ENCODE measurements around the gene ZMYND8.
"Not testable (repeated sequence)": the region's sequence is repeated elsewhere in the genome, so short reads cannot be mapped to it uniquely, and the experiment has no call there.

ZMYND8 gene

DNA sequence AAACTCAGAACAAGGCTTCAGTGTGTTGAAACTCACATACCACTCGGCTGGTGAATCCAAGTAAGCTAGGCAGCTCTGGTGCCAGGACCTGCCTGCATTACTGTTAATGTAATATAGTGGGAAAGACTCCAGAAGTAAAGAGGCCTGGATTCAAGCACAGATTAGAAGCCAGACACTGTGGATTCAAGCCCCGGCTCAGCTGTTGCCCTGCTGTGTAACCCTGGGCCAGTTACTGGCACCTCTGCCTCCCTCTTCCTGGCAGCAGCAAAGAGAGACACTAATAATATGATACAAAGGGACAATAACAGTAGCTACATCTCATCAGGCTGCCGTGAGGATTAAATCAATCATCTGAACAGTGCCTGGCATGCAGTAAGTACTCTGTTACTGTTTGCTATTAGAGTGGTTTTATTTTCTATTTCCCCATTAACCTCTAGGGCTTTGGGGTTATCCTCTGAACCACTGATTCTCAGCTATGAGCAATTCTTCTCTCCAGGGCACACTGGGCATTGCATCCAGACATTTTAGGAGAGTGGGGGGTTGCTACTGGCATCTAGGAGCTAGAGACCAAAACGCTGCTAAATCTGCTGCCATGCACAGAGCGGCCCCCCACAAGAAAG is 92.9 kb downstream of the ZMYND8 start:
- DNase-seq, result no peak

DNA sequence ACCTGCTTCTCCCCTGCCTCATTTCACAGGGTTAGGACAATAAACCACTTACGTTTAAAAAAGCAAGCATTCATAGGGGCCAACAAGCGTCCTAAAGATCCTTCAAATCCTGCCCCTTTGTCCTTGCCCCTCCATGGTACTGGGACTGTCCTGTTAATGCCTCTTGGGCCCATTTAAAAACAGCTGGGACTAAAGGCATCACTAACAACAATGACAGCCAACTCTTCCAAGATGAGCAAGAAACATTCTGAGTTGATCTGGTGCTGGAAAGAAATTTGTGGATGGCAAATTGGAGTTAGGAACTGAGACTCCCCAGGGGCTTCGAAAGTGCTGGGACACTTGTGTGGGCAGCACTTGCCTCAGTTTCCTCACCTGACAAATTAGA is 93.4 kb downstream of the ZMYND8 start:
- DNase-seq, result no peak

GRCh38 chr20:47262365-47263013 is 94.0 kb downstream of the ZMYND8 start:
- DNase-seq, result no peak

- DNase-seq, result no peak
These were observed 94.5 kb downstream of the ZMYND8 start for GRCh38 chr20:47262008-47262364.

- not testable (repeated sequence) for DNase-seq
These were observed 95.2 kb downstream of the ZMYND8 start for GRCh38 chr20:47261161-47261774.

DNA sequence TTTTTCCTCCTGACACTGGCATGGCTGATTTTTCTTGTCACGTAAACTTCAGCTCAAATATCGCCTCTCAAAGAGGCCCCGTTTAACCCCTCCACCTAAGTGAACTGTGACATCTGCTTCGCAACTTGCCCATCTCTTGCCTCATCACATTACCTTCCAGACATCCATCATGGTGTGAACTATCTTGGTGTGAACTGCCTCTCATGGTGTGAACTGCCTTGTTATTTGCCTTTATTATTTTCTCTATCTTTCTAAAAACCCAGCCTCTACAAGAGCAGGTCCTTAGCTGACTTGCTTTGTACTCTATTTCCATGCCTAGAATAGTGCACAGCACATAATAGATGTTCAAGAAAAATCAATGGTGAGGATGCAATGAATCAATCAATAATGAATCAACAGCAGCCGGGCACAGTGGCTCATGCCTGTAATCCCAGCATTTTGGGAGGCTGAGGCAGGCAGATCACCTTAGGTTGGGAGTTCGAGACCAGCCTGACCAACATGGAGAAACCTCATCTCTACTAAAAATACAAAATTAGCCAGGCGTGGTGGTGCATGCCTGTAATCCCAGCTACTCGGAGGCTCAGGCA is 95.9 kb downstream of the ZMYND8 start:
- DNase-seq, result not testable (repeated sequence)

DNA sequence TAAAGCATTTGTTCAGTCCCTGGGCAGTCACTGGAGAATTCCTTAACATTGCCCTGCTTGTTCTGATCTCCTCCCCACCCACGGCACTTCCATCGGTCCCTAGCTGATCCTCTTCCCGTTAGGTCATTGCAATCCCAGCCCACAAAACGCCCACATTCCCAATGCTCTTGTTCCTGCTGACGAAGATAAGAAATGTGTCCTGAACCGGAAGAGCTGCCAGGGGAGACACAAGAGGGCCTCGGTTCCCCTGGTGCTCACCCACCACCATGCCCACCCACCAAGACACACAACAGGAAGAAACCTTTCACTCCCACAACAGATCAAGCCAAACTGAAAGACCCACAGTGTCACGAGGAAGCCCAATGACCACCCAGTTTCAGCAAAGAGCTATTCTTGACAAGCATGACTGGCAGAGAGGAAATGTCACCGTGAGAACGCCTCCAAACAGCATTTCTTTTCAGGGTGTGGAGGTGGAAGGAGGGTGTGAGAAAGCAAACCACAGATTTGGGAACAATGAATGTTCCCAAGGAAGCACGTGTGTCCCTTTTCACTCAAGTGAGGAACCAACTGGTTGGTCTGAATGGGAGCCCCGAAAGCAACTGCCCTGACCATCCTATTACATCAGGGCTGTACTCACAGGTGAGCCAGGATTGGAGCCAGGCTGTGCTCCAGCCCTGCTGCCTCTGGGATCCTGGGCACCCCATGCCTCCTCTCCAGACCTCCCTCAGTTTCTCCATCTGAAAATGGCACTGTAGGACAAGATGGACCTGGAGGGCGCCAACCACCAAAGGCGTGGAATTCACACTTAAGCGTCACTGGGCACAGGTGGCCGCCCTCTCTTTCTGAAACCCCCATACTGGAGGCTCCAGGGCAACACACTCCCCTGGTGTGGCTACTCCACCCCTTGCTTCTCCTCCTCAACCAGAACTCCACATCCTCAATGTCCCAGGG is 97.5 kb downstream of the ZMYND8 start:
- DNase-seq, result no peak

GRCh38 chr20:47257771-47258170 is 98.7 kb downstream of the ZMYND8 start:
- DNase-seq, result no peak

- no peak for DNase-seq
These were observed 99.2 kb downstream of the ZMYND8 start for GRCh38 chr20:47257256-47257655.

GRCh38 chr20:47256668-47257236 is 99.7 kb downstream of the ZMYND8 start:
- no peak for DNase-seq

GRCh38 chr20:47253872-47254271 is 102.6 kb downstream of the ZMYND8 start:
- no peak for DNase-seq

- no peak for DNase-seq
These were observed 103.6 kb downstream of the ZMYND8 start for GRCh38 chr20:47252879-47253307.

GRCh38 chr20:47251154-47252020 is 105.1 kb downstream of the ZMYND8 start:
- no peak for DNase-seq

DNA sequence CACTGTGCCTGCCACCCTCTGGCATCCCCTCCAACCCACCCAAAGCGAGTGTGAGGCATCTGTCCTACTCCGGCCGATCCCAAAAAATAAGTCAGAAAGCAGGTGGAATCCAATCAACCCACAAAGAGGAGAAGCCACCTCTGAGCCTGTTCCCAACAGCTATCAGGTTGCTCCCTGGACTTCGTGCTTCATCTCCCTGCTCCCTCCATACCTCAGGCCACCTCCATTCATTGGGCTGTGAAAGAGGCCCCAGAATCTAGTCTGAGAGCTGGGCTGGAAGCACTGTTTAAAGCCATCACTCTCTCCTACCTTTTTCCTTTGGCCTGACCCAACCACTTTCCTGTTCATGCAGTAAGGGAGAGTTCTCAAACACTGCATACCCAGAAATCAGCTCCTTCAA is 106.1 kb downstream of the ZMYND8 start:
- DNase-seq, result no peak

DNA sequence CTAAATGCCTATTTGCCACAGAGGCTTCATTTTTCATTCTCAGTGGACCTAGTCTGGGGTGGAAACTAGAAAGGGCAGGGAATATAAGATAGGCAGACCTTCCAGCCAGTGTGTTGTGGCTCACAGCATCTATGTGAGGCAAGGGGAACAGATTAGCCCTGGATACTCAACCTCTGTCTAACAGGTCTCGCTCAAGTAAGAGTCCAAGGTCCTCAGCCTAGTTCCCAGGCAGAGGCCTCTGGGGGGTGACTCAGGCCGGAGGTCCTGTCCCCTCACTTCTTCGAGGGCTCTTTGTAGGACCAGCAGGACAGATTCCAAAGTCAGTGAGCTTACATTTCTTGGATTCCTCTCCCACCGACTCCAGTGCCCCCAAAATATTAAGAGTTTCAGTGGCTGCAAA is 106.6 kb downstream of the ZMYND8 start:
- DNase-seq, result no peak

DNA sequence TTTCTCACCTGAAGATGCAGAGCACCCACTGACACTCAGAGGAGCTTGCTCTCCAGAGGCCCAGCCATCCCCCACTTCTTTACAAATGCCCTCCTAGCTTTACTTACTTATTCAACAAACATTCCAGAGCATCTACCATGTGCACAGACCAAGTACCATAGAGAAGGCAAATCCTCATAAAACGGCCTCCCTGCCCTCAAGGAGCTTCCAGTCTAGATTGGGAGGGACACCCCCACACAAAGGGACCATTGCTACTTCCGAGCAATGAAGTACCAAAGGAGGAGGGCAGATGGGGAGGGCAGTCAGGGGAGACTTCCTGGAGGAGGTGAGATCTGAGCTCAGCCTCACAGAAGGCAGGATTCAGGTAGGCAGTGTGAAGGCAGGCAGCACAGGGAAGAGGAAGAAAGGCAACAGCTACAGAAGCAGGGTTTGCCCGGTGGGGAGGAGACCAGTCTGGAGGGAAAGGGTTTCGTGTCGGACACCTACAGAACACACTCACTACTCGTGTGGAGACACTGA is 108.0 kb downstream of the ZMYND8 start:
- no peak for DNase-seq

DNA sequence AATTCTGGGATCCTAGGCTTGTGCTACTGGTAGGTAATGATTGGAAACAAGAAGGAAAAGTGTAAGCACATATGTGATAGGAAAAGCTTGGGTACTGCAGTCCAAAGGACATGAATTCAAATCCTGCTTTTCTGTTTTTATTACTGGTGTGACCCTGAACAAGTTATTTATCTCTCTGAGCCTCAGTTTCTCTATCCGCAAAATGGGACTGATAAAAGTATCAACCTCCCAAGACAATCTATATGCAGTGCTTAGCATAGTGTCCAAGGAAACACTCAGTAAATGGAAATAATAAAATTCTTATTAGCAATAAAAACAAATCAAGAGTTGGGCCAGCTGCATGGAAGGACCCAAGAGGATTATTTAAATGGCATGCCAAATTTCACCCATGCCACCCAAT is 108.5 kb downstream of the ZMYND8 start:
- no peak for DNase-seq

GRCh38 chr20:47246061-47246777 is 110.3 kb downstream of the ZMYND8 start:
- no peak for DNase-seq

DNA sequence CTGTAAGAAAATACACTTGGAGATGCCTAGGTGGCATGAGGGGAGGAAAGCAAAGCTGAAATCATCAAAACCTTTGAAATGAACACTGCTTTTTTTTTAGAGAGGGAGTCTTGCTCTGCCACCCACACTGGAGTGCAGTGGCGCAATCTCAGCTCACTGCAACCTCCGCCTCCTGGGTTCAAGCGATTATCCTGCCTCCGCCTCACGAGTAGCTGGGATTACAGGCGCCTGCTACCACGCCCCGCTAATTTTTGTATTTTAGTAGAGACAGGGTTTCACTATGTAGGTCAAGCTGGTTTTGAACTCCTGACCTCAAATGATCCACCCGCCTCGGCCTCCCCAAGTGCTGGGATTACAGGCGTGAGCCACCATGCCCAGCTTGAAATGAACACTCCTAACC is 111.3 kb downstream of the ZMYND8 start:
- not testable (repeated sequence) for DNase-seq

- no peak for DNase-seq
These were observed 112.0 kb downstream of the ZMYND8 start for GRCh38 chr20:47244451-47244850.

Measured in activated CD4-positive, alpha-beta T cell treated with anti-CD3 and anti-CD28 coated beads, Interleukin-2, amount 50 U/mL, for 48 hours (primary cell).